ENCODE results near the gene GASK1A. TPM values are rescaled to one million over a fixed set of nuclear protein-coding genes. Genes with fewer than 3 reads are reported as not detected.

Gene GASK1A
- total and polyA plus RNA-seq, 2 of the 4 experiments (the other 2 are of a cell fraction), result 0.18 to 0.19 TPM

DNA sequence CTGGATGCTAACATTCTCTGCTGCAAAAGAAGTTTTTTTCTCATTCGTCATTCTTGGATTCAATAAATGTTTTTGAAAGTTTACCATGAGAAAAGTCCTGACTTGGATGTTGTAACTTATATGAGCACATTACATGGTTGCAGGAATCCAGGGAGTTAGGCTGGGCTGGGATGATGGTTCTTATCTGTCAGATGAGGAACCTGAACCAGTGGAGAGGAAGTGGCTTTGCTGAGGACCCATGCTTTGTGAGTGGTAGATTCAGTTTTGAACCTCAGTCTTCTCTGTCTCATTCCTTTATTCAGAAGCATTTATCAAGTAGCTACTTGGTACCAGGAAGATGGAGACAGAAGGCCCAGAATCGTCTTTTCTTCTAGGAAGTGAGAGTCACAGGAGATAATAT lies 3.7 kb upstream of the GASK1A start:
- H3K27me3 ChIP-seq (ENCODE audit: control insufficient read depth, insufficient read depth, low read length), result peaks cover 24% of the 10 kb centered on the region
- H3K9me3 ChIP-seq (ENCODE audit: control insufficient read depth, insufficient read depth, low read length), result peaks cover 13% of the 10 kb centered on the region
- no peak overlapping the region for H3K9ac ChIP-seq (ENCODE audit: low read depth, low read length)
- no peaks in the 10 kb centered on the region for H3K79me1 ChIP-seq (ENCODE audit: low read depth in 1 of 2, low read length in 2 of 2)
- dilution Hi-C loops (cut with HindIII; ENCODE audit: low sequenced_read_pairs, unreplicated experiment), result no loop called here
- H2BK15ac ChIP-seq (ENCODE audit: low read depth, low read length), result no peak overlapping the region
- no peak overlapping the region for H3K4me3 ChIP-seq (ENCODE audit: insufficient read depth, low read depth, low read length)
- no peak for TF ChIP-seq RCOR1 (IDR thresholded peaks at IDR 0.05; ENCODE audit: insufficient replicate concordance, low read length)
- no peak for TF ChIP-seq BHLHE40 (IDR thresholded peaks at IDR 0.05; ENCODE audit: low read depth, low read length)
- TF ChIP-seq NFE2L2 (IDR thresholded peaks at IDR 0.05; ENCODE audit: low read depth, low read length), result no peak
- TF ChIP-seq RAD21 (IDR thresholded peaks at IDR 0.05; ENCODE audit: low read length), result no peak
- H4K8ac ChIP-seq (ENCODE audit: low read depth in 2 of 2, low read length in 2 of 2), result no peak overlapping the region
- intact Hi-C loops (cut with micrococcal nuclease), result no loop called here
- BruUV-seq (replicated peaks), result no TSS peak
- ChIA-PET POLR2A (ENCODE audit: unreplicated experiment) (no interaction called here), CTCF (no interaction called here)
- H4K5ac ChIP-seq (ENCODE audit: low read depth, low read length), result no peak overlapping the region
- no peak overlapping the region for H4K91ac ChIP-seq (ENCODE audit: insufficient read depth, low read depth, low read length)
- no peaks in the 10 kb centered on the region for H4K20me1 ChIP-seq (ENCODE audit: insufficient read depth, low read length)
- WGBS, 2 experiments (ENCODE audit: extremely low coverage in 2 of 2, insufficient read length in 1 of 2), result 63% methylated on average over 1 of the region's 2 CpGs; no CpG with 5 or more reads in 1 of the 2 experiments
- no peaks in the 10 kb centered on the region for H3K9me1 ChIP-seq (ENCODE audit: insufficient read depth, low read length)
- no peak overlapping the region for H3K27ac ChIP-seq (ENCODE audit: insufficient read depth, low read length)
- no peak overlapping the region for H3K14ac ChIP-seq (replicated peaks; ENCODE audit: low read depth, low read length)
- no peak overlapping the region for H3K18ac ChIP-seq (ENCODE audit: low read depth, low read length)
- no peak overlapping the region for H3K4me2 ChIP-seq (ENCODE audit: low read depth, low read length)
- no peak overlapping the region for H2BK120ac ChIP-seq (ENCODE audit: low read depth, low read length)
- no peak for ATAC-seq (ENCODE audit: low read depth)
- no peaks in the 10 kb centered on the region for H3K36me3 ChIP-seq (ENCODE audit: control insufficient read depth, insufficient read depth, low read length)
- in situ Hi-C loops (cut with MboI; ENCODE audit: low sequenced_read_pairs), result no loop called here
- H2AK5ac ChIP-seq (ENCODE audit: low read depth, low read length), result no peak overlapping the region
- DNase-seq, result no peak
- no peak overlapping the region for H3K23ac ChIP-seq (ENCODE audit: low read depth, low read length)
- no peak overlapping the region for H2AFZ ChIP-seq (replicated peaks; ENCODE audit: low read length, poor library complexity)
- H2BK5ac ChIP-seq (ENCODE audit: low read depth, low read length, poor library complexity, severe bottlenecking), result no peak overlapping the region
- H3K4me1 ChIP-seq (ENCODE audit: control insufficient read depth, insufficient read depth, low read length), result no peaks in the 10 kb centered on the region
- H3K4ac ChIP-seq (ENCODE audit: low read depth, low read length), result no peak overlapping the region
- no peak overlapping the region for H2BK20ac ChIP-seq (ENCODE audit: low read depth, low read length)
- no peak overlapping the region for H3K56ac ChIP-seq (ENCODE audit: extremely low read depth, insufficient read depth, low read length)
- no peak overlapping the region for H2AK9ac ChIP-seq (replicated peaks; ENCODE audit: low read depth, low read length, poor library complexity)

Data from IMR-90 (cell line).